SK-N-SH (cell line): Measurements from ENCODE around the gene AGRP.

Experiments
- EP300 ChIP-seq, 2 experiments: IDR thresholded peaks; 2 replicates each; pipeline versions ENCODE4 v1.4.0 to v1.6.1; 2012; ENCODE audit warnings: borderline replicate concordance in 1 of 2, low read depth in 1 of 2, low read length in 1 of 2
- GABPA ChIP-seq: IDR thresholded peaks from 2 replicates; pipeline ENCODE4 v1.4.0; 2012; ENCODE audit warnings: low read depth, mild to moderate bottlenecking
- SIN3A ChIP-seq: IDR thresholded peaks from 2 replicates; pipeline ENCODE4 v1.6.1; 2012; ENCODE audit warnings: low read depth, mild to moderate bottlenecking, low read length, moderate library complexity, borderline replicate concordance
- TAF1 ChIP-seq: IDR thresholded peaks from 2 replicates; pipeline ENCODE4 v1.6.1; 2012; ENCODE audit warnings: low read depth, mild to moderate bottlenecking, low read length, moderate library complexity, borderline replicate concordance
- TF ChIP-seq, protein P1 (sequence below): fragments of 200-600 bp; sonication (generic); IDR thresholded peaks from 2 replicates; pipeline ENCODE4 v1.6.1; 2017; ENCODE audit warnings: antibody characterized with exemption, mild to moderate bottlenecking, moderate library complexity
- TF ChIP-seq, protein P2 (sequence below): fragments of 150-350 bp; IDR thresholded peaks from 2 replicates; pipeline ENCODE4 v1.6.1; 2017; ENCODE audit warnings: antibody characterized with exemption, low read length, low read depth, borderline replicate concordance

DNA sequence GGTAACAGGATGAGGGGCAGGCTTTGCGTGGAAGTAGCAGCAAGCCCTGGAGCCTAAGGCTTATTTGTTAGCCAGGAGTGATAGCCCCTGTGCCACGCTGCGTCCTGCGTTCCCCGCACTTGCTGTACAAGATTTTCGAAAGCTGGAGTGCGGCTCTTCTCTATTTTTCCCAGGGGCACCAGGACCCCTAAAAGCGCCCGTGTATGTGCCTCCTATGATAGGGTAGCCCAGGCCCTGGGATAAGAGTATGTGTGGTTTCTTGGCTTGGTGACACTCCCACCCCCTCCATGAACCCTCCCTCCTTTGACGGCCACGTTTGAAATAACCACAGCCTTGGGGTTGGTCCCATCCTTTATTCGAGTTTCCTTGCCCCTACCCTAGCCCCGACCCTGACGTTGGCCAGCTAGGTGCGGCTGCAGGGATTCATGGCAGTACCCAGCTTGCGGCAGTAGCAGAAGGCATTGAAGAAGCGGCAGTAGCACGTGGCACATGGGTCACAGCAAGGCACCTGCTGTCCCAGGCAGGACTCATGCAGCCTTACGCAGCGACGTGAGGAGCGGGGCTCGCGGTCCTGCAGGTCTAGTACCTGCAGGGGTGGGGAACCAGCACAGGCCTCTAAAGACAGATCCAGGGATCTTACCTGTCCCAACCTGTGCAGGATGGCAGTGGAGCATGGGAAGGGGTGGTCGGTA is 968 bp downstream of the AGRP start:
- TF ChIP-seq EP300 (IDR thresholded peaks at IDR 0.05; ENCODE audit: borderline replicate concordance in 1 of 2, low read depth in 1 of 2, low read length in 1 of 2) (no peak), SIN3A (no peak), TAF1 (no peak), GABPA (no peak)
- TF ChIP-seq, protein P1, sequence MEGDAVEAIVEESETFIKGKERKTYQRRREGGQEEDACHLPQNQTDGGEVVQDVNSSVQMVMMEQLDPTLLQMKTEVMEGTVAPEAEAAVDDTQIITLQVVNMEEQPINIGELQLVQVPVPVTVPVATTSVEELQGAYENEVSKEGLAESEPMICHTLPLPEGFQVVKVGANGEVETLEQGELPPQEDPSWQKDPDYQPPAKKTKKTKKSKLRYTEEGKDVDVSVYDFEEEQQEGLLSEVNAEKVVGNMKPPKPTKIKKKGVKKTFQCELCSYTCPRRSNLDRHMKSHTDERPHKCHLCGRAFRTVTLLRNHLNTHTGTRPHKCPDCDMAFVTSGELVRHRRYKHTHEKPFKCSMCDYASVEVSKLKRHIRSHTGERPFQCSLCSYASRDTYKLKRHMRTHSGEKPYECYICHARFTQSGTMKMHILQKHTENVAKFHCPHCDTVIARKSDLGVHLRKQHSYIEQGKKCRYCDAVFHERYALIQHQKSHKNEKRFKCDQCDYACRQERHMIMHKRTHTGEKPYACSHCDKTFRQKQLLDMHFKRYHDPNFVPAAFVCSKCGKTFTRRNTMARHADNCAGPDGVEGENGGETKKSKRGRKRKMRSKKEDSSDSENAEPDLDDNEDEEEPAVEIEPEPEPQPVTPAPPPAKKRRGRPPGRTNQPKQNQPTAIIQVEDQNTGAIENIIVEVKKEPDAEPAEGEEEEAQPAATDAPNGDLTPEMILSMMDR = no peak
- TF ChIP-seq, protein P2, sequence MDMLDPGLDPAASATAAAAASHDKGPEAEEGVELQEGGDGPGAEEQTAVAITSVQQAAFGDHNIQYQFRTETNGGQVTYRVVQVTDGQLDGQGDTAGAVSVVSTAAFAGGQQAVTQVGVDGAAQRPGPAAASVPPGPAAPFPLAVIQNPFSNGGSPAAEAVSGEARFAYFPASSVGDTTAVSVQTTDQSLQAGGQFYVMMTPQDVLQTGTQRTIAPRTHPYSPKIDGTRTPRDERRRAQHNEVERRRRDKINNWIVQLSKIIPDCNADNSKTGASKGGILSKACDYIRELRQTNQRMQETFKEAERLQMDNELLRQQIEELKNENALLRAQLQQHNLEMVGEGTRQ = no peak
